Colon (tissue), 2 donors: ENCODE measurements around the gene C9orf78.

Experiments
- FAIRE-seq: peaks from 2 replicates; lab custom pipeline; 2012; peaks lifted over from hg19 to GRCh38; lab: Jason Lieb, UNC
- donor health status: control.
- donor health status: control.

Gene C9orf78

GRCh38 chr9:129841071-129841470 is 6.0 kb upstream of the C9orf78 start:
- no peak for FAIRE-seq

DNA sequence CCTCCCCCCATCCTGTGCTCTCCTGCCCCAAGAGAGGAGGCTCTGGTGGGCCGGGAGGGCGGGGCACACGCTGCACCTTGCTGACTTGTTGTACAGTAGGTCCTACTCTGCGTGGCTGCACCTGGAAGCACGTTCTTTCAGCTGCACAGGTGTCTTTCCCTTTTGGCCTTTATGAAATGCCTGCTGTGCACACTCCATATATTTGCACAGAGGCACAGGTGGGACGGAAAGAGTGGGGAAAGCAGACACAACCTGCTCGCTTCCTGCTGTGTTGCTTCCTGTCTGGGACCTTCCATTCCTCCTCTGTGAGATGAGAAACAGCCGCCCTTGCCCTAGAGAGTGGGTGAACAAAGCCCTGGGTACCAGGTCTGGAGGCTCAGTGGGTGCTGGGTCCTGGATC is 5.0 kb upstream of the C9orf78 start:
- no peak for FAIRE-seq

GRCh38 chr9:129839324-129840023 is 4.4 kb upstream of the C9orf78 start:
- FAIRE-seq = no peak

DNA sequence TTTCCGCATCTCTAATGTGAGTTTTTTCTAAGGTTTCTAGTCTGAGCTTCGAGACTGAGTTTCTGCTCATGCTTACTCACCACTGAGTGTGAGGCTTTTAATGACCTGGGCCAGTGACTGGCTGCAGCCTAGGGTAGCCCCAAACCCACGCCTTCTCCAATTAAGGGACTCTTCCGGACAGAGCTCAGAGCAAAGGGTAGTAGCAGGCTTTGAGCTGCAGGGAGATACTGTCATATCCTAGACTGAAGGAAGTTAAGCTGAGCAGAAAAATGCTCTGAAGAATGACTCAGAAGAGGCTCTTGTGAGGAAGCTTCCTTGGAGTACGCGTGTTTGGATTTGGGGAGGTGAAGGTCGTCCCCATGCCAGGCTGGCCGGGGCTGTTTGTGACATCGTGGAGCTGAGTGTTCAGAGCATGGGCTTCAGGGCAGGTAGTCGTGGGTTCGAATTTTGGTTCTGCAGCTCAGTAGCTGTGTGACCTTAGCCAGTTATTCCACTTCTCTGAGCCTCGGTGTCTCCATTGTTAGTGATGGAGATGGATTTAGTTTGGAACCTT is 3.7 kb upstream of the C9orf78 start:
- no peak for FAIRE-seq

DNA sequence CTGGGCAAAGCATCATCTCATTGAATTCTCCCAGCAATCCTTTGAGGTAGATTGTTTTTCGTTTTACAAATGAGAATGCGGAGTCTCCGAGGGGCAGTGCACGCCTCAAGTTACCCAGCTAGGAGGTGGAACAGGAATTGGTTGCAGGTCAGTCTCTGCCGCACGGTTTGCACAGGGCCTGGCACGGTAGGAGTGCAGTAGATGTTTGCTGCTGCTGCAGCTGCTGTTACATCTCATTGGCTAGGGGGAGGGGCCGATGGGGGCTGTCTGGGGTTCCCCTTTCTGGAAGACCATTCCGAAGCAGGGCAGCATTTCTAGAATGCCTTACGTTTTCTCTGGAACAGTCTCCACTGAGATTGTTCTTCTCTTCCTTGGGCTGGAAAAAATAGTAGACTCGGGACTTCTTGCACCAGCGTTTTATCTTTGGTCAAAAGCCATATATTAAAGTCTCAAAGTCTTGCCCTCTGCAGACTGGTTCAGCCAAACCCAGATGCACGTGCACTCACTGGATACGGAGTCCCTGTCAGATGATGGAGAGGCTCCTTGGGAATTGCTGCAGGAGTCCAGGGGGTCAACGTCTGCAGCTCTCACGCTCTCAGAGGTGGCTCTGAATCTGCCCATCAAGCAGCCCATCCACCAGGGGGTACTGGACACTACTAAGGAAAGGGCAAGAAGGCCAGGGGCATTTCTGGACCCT is 1.4 kb upstream of the C9orf78 start:
- FAIRE-seq = no peak

- no peak for FAIRE-seq
Observed at GRCh38 chr9:129835860-129836223, 767 bp upstream of the C9orf78 start.

DNA sequence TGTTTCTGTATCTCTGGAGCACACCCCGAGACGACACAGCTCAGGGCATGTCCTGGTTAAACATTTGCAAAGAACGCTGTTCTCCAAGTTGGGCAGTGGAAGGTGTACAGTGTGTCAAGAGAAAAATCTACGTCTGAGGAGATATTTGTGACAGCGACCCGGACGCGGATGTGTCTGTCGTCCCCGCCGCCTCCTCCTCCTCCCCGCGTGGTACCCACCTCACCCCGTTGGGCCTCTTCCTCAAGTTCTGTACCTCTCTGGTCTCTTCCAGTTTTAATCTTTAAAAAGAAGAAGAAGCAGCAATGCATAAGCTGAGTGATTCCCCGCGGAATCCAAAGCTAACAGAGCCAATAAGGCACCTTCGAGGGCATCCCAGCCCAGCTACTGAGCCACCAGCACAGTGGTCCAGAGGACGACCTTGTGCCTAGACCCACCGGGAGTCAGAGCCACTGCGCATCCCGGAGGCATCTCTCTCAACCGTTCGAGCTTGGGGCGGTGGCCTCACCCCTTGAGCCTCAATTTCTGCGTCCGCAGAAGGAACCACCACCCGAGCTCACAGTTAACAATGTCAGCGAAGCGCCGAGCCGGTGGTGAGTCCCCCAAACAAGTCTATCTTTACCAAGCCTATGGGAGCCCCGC is 467 bp downstream of the C9orf78 start:
- no peak for FAIRE-seq

DNA sequence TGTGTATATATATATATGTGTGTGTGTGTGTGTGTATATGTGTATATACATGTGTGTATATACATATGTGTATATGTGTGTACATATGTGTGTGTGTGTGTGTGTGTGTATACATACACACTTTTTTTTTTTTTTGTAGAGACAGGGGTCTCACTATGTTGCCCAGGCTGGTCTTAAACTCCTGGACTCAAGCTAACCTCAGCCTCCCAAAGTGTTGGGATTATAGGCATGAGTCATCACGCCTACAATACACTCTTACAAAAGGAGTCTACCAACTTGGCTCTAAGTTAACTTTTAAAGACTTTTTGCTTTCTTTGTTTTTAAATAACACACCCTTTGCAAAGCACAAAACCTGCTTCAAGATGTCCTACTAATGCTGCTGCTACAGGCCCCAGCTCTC is 2.1 kb downstream of the C9orf78 start:
- no peak for FAIRE-seq

GRCh38 chr9:129828969-129829368 is 6.1 kb downstream of the C9orf78 start:
- no peak for FAIRE-seq

- no peak for FAIRE-seq
Observed at GRCh38 chr9:129828051-129828450, 7.0 kb downstream of the C9orf78 start.

GRCh38 chr9:129826759-129827158 is 8.3 kb downstream of the C9orf78 start:
- no peak for FAIRE-seq

GRCh38 chr9:129826344-129826743 is 8.7 kb downstream of the C9orf78 start:
- no peak for FAIRE-seq

GRCh38 chr9:129823935-129824601 is 11.0 kb downstream of the C9orf78 start, which contains the start of gene TOR1A:
Gene TOR1A (minus strand): TSS chr9:129824136. CDS start chr9:129824085, 51 bp downstream.
- no peak for FAIRE-seq

DNA sequence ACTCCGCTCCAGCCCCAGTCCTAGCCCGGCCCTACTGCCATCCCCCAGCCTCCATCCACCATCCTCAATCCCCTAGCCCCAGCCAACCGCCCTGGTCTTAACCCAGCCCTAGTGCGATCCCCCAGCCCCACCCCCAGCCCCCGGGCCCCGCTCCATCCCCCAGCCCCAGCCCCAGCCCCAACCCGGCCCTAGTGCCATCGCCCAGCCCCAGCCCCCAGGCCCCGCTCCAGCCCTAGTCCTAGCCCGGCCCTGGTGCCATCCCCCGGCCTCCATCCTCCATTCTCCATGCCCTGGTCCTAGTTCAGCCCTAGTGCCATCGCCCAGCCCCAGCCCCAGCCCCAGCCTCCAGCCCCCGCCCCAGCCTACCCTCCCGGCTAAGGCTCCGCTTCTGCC is 11.5 kb downstream of the C9orf78 start:
- FAIRE-seq = no peak

GRCh38 chr9:129822898-129823541 is 12.1 kb downstream of the C9orf78 start:
- FAIRE-seq = no peak

DNA sequence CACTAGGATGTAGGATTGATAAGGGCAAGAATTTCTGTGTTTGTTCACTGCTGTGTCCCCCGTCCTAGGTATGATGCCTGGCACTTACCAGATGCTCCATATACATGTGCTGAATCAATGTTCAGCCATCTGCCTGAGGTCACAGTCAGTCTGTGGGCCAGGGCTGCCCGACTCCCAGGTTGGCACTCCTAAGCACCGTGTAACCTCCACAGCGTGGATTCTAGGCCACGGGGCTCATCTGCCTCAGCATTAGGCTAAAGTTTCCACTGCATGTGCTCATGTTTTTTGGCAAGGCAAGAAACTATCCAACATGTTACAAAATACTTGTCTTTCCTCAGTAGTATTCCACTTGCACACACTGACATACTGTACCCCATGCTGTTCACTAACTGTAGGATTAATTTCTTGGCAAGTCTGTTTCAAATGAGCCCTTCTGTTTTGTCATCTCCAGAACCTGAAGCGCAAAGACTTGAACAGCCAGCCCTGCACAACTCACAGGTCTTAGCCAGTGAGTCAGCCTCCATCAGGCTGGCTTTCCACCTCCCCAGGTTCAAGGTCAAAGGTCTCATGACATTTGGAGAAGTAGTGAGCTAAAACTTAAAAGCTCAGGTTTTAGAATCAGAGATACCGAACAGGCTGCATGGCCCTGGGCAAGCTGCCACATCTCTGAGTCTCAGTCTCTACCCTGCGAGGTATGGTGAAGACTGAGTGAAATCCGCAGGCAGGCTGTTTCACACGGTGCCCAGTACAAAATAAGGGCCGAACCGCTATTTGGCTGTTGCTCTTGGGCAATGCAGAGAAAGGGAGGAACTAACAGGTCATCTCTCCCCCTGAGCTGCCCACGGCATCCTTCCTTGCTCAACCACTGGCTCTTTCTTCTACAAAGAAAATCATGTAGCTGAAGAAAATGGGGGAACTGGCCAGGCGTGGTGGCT is 18.3 kb downstream of the C9orf78 start:
- FAIRE-seq = no peak

DNA sequence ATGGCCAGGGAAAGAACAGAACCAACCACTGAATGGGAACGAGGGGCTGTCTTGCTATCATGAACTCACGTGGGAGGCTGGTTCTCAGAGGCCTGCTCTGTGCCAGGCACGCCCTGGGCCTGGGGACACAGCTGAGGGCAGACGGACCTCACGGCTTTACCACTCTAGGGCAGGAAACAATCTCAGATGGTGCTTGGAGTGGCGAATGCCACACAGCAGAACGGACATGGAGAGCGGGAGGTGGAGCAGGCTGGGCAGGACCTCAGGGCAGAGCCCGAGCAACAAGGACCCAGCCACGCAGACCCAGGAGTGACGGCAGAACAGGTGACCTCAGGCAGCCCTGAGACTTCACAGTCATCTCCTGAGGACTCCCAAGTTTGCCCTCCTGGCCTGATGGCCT is 19.8 kb downstream of the C9orf78 start:
- FAIRE-seq = no peak

DNA sequence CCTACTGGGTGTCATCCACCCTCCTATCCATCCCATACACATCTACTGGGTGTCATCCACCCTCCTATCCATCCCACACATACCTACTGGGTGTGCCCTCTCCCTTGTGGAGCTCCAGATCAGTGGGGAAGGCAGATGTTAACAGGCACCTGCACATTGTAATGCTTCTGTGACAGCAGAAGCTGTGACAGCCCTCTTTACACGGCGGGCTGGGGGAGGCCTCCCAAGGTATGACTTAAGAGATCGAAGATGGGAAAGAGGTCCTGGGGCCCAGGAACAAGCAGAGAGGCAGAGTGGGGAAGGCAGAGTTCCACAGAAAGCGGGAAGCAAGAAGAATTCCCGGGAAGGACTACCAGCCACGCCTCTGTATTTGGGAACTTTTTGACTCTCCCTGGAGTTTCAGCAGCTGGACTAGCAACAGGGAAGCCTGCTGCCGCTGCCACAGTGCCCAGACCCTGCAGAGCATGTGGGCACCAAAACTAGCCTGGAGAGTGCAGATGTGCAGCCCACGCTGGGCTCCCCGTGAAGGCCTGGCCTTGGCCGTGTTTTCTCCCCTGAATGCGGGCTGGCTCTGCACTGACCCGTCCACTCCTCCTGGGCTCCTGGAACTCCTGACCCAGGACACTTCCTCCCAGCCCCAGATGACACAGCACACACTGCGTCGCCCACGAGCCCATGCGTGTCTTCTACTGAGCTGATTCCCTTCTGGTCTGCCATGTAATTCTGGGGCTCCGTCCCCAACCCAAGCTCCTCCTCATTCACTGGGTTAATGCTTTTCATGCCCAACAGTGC is 20.4 kb downstream of the C9orf78 start:
- no peak for FAIRE-seq

GRCh38 chr9:129813661-129814060 is 21.4 kb downstream of the C9orf78 start:
- FAIRE-seq = no peak

DNA sequence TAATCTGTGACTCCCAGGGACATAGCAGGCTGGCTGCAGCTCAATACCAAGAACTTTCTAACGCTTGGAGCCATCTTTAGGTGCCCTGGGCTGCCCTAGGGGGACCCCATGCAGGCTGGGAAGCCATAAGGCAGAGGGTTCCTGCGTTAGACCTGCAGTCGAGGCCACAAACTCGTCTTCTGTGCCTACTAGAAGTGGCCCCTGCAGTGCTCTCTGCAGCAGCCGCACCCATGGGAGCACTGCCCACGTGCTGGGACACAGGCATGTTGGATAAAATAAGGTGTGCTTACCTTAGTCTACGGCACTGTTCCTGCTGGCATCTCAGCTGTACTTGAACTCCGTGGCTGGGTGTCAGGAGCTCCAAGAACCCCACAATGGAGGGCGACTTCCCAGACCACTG is 22.7 kb downstream of the C9orf78 start:
- no peak for FAIRE-seq
